Ramos (cell line): ENCODE measurements around the gene VEGFD.

ENCODE experiments used
- in situ Hi-C: fragments of 300-500 bp; cut with MboI; formaldehyde crosslinking; loops from one replicate; pipeline ENCODE4 v1.14.3; 2022; ENCODE audit warnings: low sequenced_read_pairs; ENCODE audit not compliant: unreplicated experiment

Gene VEGFD

GRCh38 chrX:15384304-15384703 lies at the start of gene VEGFD:
Gene VEGFD, minus strand, starts transcription at chrX:15384413. Its CDS starts 467 bp downstream, at chrX:15383946.
- in situ Hi-C loops = no loop called here

- in situ Hi-C loops = no loop called here
Measured at GRCh38 chrX:15430584-15430983, 46.4 kb upstream of the VEGFD start.

GRCh38 chrX:15430076-15430475 lies 45.9 kb upstream of the VEGFD start:
- in situ Hi-C loops = no loop called here

- in situ Hi-C loops = no loop called here
Measured at GRCh38 chrX:15425024-15425423, 40.8 kb upstream of the VEGFD start.

- in situ Hi-C loops = no loop called here
Measured at GRCh38 chrX:15418707-15419181, 34.5 kb upstream of the VEGFD start.

- in situ Hi-C loops = no loop called here
Measured at GRCh38 chrX:15418041-15418706, 34.0 kb upstream of the VEGFD start.

- in situ Hi-C loops = no loop called here
Measured at GRCh38 chrX:15416133-15416993, 32.1 kb upstream of the VEGFD start.

- in situ Hi-C loops = no loop called here
Measured at GRCh38 chrX:15413101-15413500, 28.9 kb upstream of the VEGFD start.

- in situ Hi-C loops = no loop called here
Measured at GRCh38 chrX:15410947-15411346, 26.7 kb upstream of the VEGFD start.

GRCh38 chrX:15410430-15410829 lies 26.2 kb upstream of the VEGFD start:
- in situ Hi-C loops = no loop called here

- in situ Hi-C loops = no loop called here
Measured at GRCh38 chrX:15405846-15406245, 21.6 kb upstream of the VEGFD start.

- in situ Hi-C loops = no loop called here
Measured at GRCh38 chrX:15404401-15405096, 20.3 kb upstream of the VEGFD start.

- in situ Hi-C loops = no loop called here
Measured at GRCh38 chrX:15401378-15401777, 17.2 kb upstream of the VEGFD start.

GRCh38 chrX:15399962-15400391 lies 15.8 kb upstream of the VEGFD start:
- in situ Hi-C loops = no loop called here

- in situ Hi-C loops = no loop called here
Measured at GRCh38 chrX:15398874-15399273, 14.7 kb upstream of the VEGFD start.

GRCh38 chrX:15395789-15396188 lies 11.6 kb upstream of the VEGFD start:
- in situ Hi-C loops = no loop called here

GRCh38 chrX:15391850-15392249 lies 7.6 kb upstream of the VEGFD start:
- in situ Hi-C loops = no loop called here

- in situ Hi-C loops = no loop called here
Measured at GRCh38 chrX:15382813-15383212, 1.4 kb downstream of the VEGFD start.

GRCh38 chrX:15376956-15377355 lies 7.3 kb downstream of the VEGFD start:
- in situ Hi-C loops = no loop called here

- in situ Hi-C loops = no loop called here
Measured at GRCh38 chrX:15373976-15374375, 10.2 kb downstream of the VEGFD start.
